Right lobe of liver (tissue), 4 donors: Measurements from ENCODE around the gene FITM2.

Source experiments
- POLR2A ChIP-seq: fragments of 450-650 bp; IDR thresholded peaks from one replicate; pipeline ENCODE4 v1.6.1; 2017; ENCODE audit warnings: antibody characterized with exemption, mild to moderate bottlenecking
- TF ChIP-seq, protein P1 (sequence below), 4 donors: fragments of 200-600 bp in 3 of 4; fragments of 450-650 bp in 1 of 4; IDR thresholded peaks; one replicate each; pipeline versions ENCODE4 v1.5.1 to v1.8.0; 2016 to 2022; ENCODE audit warnings: antibody characterized with exemption in 4 of 4, mild to moderate bottlenecking in 2 of 4
- donor health status: DM: no; HTN: no; CAD: no.
- donor health status: DM: no; HTN: no; CAD: no.
- donor health status: DM: no; HTN: yes; CAD: no.

DNA sequence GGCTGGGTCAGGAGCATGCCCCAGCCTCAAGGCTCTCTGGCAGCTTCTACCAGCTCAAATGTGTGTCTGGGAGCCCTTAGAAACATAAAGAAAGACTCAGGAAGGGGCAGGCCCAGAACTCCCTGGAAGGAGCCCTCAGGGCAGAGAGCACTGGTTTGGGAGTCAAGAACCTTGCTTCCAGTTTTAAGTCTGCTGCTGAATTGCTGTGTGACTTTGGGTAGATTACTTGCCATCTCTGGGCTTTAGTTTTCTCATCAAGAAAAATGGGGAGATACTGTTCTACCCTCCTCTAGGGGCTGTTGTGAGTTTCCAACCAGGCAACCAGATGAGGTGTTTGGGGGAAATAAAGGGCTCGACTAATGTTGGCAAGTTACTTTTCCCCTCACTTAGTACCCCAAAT, 55.1 kb downstream of the FITM2 start:
- TF ChIP-seq, protein P1, sequence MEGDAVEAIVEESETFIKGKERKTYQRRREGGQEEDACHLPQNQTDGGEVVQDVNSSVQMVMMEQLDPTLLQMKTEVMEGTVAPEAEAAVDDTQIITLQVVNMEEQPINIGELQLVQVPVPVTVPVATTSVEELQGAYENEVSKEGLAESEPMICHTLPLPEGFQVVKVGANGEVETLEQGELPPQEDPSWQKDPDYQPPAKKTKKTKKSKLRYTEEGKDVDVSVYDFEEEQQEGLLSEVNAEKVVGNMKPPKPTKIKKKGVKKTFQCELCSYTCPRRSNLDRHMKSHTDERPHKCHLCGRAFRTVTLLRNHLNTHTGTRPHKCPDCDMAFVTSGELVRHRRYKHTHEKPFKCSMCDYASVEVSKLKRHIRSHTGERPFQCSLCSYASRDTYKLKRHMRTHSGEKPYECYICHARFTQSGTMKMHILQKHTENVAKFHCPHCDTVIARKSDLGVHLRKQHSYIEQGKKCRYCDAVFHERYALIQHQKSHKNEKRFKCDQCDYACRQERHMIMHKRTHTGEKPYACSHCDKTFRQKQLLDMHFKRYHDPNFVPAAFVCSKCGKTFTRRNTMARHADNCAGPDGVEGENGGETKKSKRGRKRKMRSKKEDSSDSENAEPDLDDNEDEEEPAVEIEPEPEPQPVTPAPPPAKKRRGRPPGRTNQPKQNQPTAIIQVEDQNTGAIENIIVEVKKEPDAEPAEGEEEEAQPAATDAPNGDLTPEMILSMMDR (IDR thresholded peaks at IDR 0.05), result no peak
- TF ChIP-seq POLR2A, result no peak
